GM23248 (cell line): ENCODE data around the gene RFT1.

ENCODE experiments used
- EZH2 ChIP-seq: fragments of 200-600 bp; sonication (generic); IDR thresholded peaks from 2 replicates; pipeline ENCODE4 v1.6.1; 2018; ENCODE audit warnings: antibody characterized with exemption, mild to moderate bottlenecking; ENCODE audit not compliant: insufficient read depth, poor library complexity, severe bottlenecking
- EZH2phosphoT487 ChIP-seq: fragments of 200-600 bp; sonication (generic); IDR thresholded peaks from 2 replicates; pipeline ENCODE4 v1.6.1; 2018; ENCODE audit warnings: antibody characterized with exemption, moderate library complexity, mild to moderate bottlenecking, low read depth; ENCODE audit not compliant: insufficient read depth

DNA sequence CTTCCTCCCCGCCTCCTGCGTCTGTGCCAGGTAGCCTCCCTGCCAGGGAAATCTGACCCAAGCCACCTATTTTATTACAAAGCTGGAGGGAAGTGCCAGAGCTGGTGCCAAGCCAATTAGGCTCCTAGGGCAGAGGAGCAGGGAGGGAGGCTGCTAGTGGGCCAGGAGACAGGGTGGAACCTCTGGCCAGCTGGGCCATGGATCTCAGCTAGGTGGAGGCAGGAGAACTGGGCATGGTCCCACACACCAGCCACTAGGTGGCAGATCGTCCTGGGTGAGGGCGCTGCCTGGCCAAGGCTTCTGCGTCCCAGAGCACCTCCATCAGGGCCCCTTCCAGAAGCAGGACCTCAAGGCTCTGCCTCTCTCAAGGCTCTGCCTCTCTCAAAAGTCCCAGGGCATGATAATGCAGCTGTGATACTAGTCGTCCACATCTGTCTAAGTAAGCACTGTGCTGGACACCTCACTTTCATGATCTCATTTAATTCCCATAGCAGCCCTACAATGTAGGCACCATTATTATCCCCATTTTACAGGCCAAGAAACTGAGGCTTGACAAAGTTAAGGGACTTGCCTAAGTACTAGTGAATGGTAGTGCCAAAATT lies 4.5 kb upstream of the RFT1 start:
- TF ChIP-seq EZH2 (no peak), EZH2phosphoT487 (no peak)
